Uterus (tissue), 4 donors: ENCODE data around the gene MRPL55. TPM values are rescaled to one million over a fixed set of nuclear protein-coding genes. Genes with fewer than 3 reads are reported as not detected.

Experiments used
- DNase-seq, 2 donors: peaks; one replicate each; pipeline ENCODE4 v3.0.0-alpha.2; 2019 to 2020
- H3K27ac ChIP-seq, 2 donors: fragments of 200-600 bp; sonication (generic); 1 replicate in 1 of 2; 2 replicates in 1 of 2; pipeline ENCODE4 v1.5.1; 2016 to 2018
- H3K27me3 ChIP-seq, 2 donors: fragments of 200-600 bp; sonication (generic); one replicate each; pipeline ENCODE4 v1.5.1; 2018 to 2019; ENCODE audit warnings: control low read depth in 1 of 2
- H3K36me3 ChIP-seq, 2 donors: fragments of 200-600 bp; sonication (generic); one replicate each; pipeline ENCODE4 v1.5.1; 2019; ENCODE audit warnings: control low read depth in 1 of 2
- H3K4me1 ChIP-seq, 2 donors: fragments of 200-600 bp; sonication (generic); one replicate each; pipeline ENCODE4 v1.5.1; 2018 to 2019; ENCODE audit warnings: control low read depth in 1 of 2
- H3K4me3 ChIP-seq, 2 donors: fragments of 200-600 bp; sonication (generic); 1 replicate in 1 of 2; 2 replicates in 1 of 2; pipeline ENCODE4 v1.5.1; 2018 to 2019; ENCODE audit warnings: mild to moderate bottlenecking in 1 of 2
- H3K9me3 ChIP-seq, 2 donors: fragments of 200-600 bp; sonication (generic); one replicate each; pipeline ENCODE4 v1.5.1; 2019; ENCODE audit warnings: control low read depth in 1 of 2
- POLR2A ChIP-seq, 2 donors: fragments of 450-650 bp; IDR thresholded peaks; one replicate each; pipeline ENCODE4 v1.6.1; 2016; ENCODE audit warnings: antibody characterized with exemption in 2 of 2, mild to moderate bottlenecking in 1 of 2, moderate library complexity in 1 of 2
- intact Hi-C: fragments of 100-400 bp; cut with DNase I; formaldehyde crosslinking; loops from one replicate; pipeline ENCODE4 v1.15.1; 2023; ENCODE audit warnings: low total_unique reads
- total RNA-seq, 4 donors: library from RNA; depleted of rRNA in 3 of 4; stranded (reverse); fragments of >200 nt in 3 of 4; gene quantifications; one replicate each; pipeline versions ENCODE4 v1.1.0 to v1.2.4, GENCODE V29; 2014 to 2023
- TF ChIP-seq, protein P1 (sequence below), 4 experiments: fragments of 200-600 bp in 2 of 4; fragments of 450-650 bp in 2 of 4; sonication (generic) in 2 of 4; IDR thresholded peaks; one replicate each; pipeline ENCODE4 v1.5.1; 2016 to 2019; ENCODE audit warnings: antibody characterized with exemption in 4 of 4, mild to moderate bottlenecking in 2 of 4, moderate library complexity in 1 of 4
- donor health status: DM: yes; HTN: yes; CAD: no.

Gene MRPL55
- total RNA-seq, 4 donors from 2014 or later: 19.4 to 43.4 (median 33.6) TPM

DNA sequence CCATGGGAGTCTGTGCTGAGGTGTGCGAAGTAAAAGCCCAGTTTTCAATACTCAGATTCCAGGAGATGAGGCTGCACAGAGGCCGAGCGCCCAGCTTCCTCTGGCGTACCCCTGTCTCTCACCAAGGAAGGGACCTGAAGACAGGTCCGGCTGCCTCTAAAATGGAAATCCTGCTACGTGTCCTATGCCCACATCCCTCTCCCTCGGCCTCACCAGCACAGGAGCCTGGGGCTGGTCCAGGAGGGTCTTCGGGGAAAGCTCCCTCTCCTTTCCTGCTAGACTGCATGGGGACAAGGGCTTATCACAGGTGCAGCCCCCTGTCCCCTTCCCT lies 392 bp downstream of the MRPL55 start:
- Histone ChIP-seq H3K27ac (peak overlapping the region; percentile 94 to 97), H3K36me3 (no peaks in the 10 kb centered on the region), H3K4me1 (peaks cover 0 to 13% of the 10 kb centered on the region in 2 donors), H3K9me3 (no peaks in the 10 kb centered on the region), H3K27me3 (no peaks in the 10 kb centered on the region), H3K4me3 (peak overlapping the region; percentile 71 to 82)
- intact Hi-C loops: no loop called here
- DNase-seq: no peak
- TF ChIP-seq, protein P1, sequence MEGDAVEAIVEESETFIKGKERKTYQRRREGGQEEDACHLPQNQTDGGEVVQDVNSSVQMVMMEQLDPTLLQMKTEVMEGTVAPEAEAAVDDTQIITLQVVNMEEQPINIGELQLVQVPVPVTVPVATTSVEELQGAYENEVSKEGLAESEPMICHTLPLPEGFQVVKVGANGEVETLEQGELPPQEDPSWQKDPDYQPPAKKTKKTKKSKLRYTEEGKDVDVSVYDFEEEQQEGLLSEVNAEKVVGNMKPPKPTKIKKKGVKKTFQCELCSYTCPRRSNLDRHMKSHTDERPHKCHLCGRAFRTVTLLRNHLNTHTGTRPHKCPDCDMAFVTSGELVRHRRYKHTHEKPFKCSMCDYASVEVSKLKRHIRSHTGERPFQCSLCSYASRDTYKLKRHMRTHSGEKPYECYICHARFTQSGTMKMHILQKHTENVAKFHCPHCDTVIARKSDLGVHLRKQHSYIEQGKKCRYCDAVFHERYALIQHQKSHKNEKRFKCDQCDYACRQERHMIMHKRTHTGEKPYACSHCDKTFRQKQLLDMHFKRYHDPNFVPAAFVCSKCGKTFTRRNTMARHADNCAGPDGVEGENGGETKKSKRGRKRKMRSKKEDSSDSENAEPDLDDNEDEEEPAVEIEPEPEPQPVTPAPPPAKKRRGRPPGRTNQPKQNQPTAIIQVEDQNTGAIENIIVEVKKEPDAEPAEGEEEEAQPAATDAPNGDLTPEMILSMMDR (IDR thresholded peaks at IDR 0.05): no peak
- TF ChIP-seq POLR2A (IDR thresholded peaks at IDR 0.05): no peak

DNA sequence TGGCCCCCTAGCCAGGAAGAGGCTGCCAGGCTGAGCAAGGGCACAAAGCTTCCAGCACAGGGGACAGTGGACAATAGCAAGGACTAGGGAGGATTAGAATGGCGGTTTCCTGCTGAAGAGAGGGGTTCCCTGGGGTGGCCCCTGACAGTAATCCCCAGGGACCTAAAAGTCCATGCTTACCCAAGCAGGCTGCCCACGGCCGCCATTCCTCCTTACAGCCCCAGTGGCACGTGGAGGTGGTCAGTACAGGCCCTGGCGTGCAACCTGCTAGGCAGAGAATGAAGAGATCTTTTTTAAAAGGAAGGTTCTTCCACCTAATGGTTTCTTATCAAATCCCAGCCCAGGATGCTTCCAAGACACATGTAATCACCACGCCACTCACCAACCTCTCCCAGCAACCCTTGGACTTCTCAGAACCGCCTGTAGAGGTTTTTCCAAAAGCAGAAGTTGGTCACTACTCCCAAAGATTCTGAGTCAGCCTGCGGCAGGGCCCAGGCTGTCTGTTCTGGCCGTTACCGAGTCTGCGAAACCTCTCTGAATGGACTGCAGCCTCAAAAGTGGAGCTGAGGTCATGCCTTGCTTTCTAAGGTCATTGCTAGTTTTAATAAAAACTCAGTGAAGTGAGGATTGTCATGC lies 926 bp downstream of the MRPL55 start:
- peak overlapping the region; percentile 71 to 82 for H3K4me3 ChIP-seq
- H3K27me3 ChIP-seq: no peaks in the 10 kb centered on the region
- DNase-seq: no peak
- H3K27ac ChIP-seq: peak overlapping the region; percentile 94 to 97
- H3K36me3 ChIP-seq: no peaks in the 10 kb centered on the region
- peaks cover 0 to 16% of the 10 kb centered on the region in 2 donors for H3K4me1 ChIP-seq
- H3K9me3 ChIP-seq: no peaks in the 10 kb centered on the region
- intact Hi-C loops: no loop called here
- TF ChIP-seq, protein P1 (IDR thresholded peaks at IDR 0.05): no peak
- TF ChIP-seq POLR2A (IDR thresholded peaks at IDR 0.05): no peak

DNA sequence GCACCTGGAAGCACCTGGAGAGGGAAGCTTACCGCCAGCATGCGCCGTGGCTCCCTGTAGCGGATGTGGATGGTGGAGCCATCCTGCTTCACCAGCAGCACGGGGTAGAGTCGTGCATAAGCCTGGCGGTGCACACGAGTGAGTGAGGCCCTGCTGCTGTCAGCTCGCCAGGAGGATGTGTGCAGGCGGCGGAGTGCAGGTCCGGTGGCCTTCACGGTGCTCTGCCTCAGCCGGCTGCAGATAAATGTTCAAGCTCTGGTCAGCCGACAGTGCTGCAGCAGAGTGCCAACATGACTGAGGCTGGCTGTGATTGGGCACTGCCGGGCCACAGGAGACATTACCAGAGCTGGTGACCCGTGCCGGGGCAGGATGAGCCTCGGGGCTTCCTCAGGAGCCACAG lies 1.5 kb downstream of the MRPL55 start:
- DNase-seq: no peak
- intact Hi-C loops: no loop called here
- Histone ChIP-seq H3K4me1 (peaks cover 0 to 16% of the 10 kb centered on the region in 2 donors), H3K27ac (no peak overlapping the region), H3K4me3 (no peak overlapping the region), H3K9me3 (no peaks in the 10 kb centered on the region), H3K27me3 (no peaks in the 10 kb centered on the region), H3K36me3 (no peaks in the 10 kb centered on the region)
- TF ChIP-seq POLR2A (IDR thresholded peaks at IDR 0.05): no peak
- TF ChIP-seq, protein P1 (IDR thresholded peaks at IDR 0.05): no peak

DNA sequence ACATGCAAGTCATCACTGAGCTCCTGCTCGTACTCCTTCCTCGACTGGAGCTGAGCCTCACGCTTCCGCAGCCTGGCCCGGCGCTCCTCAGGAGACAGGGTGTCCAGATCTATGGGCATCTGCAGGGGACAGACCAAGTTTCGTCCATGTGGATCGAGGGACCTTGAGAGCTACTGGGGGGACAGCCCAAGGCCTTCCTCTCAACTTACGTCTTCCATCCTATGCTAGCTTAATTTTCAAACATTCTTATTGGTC lies 2.4 kb downstream of the MRPL55 start:
- no peaks in the 10 kb centered on the region for H3K27me3 ChIP-seq
- no peak overlapping the region for H3K27ac ChIP-seq
- intact Hi-C loops: no loop called here
- H3K36me3 ChIP-seq: no peaks in the 10 kb centered on the region
- TF ChIP-seq, protein P1 (IDR thresholded peaks at IDR 0.05): no peak
- no peak for TF ChIP-seq POLR2A (IDR thresholded peaks at IDR 0.05)
- peaks cover 0 to 22% of the 10 kb centered on the region in 2 donors for H3K4me1 ChIP-seq
- DNase-seq: no peak
- no peak overlapping the region for H3K4me3 ChIP-seq
- no peaks in the 10 kb centered on the region for H3K9me3 ChIP-seq

DNA sequence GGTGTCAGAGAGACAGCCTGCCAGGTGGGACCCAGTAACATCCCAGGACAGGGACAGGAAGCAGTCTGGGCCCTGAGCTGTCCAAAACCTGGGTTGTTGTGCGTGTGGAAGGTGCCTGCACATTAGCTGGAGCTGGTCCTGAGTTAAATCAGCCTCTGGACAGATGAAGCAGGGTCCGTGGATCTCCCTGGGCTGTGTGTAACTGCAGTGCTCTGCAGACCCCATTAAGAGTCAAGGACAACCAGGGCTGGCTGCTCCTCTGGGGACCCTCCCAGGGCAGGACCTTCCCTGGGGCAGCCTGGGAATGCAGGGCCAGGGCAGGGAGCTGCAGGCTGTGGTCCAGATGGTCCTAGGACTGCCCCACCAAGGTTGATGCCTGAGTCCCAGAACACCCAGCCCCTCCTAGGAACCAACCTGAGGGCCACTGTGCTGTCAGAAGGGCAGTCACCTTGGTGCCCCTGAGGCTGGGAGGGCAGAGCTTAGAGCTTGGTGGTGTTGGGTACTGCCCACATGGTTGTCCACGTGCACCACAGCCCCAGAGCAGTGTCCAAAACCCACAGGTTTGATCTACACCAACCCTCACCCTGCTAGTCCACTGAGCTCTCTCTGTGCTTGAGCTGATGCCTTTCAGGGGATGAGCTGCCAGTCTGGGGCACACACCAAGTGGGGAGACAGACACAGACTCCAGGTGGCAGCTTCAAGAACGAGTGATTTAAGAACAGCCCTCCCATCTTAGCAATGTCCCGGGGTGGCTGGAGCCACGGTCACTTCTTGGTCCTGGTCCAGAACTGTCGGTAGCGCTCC lies 2.9 kb downstream of the MRPL55 start:
- Histone ChIP-seq H3K27me3 (no peaks in the 10 kb centered on the region), H3K36me3 (no peaks in the 10 kb centered on the region), H3K4me1 (peaks cover 0 to 25% of the 10 kb centered on the region in 2 donors), H3K27ac (no peak overlapping the region), H3K4me3 (no peak overlapping the region), H3K9me3 (no peaks in the 10 kb centered on the region)
- TF ChIP-seq POLR2A (IDR thresholded peaks at IDR 0.05): no peak
- TF ChIP-seq, protein P1 (IDR thresholded peaks at IDR 0.05): no peak
- intact Hi-C loops: no loop called here
- DNase-seq: no peak
